T-helper 1 cell treated with Interleukin-12 subunit alpha and Interleukin-12 subunit beta and Interleukin-4 antibody, amounts not matched to agents 30 ng/mL and 1 ng/mL, for 36 hours (primary cell): ENCODE data around the gene CHAF1B. TPM values are rescaled to one million over a fixed set of nuclear protein-coding genes. Genes with fewer than 3 reads are reported as not detected.
"Not testable (repeated sequence)": the region's sequence is repeated elsewhere in the genome, so short reads cannot be mapped to it uniquely, and the experiment has no call there.

Experiments used
- intact Hi-C: fragments of 100-400 bp; cut with micrococcal nuclease; formaldehyde crosslinking; loops from one replicate; pipeline ENCODE4 v1.15.1; 2024
- total RNA-seq: library from RNA; stranded (reverse); gene quantifications from 2 replicates; pipeline ENCODE4 v1.2.3, GENCODE V29; 2022

Gene CHAF1B
- total RNA-seq, result 18.5 and 18.6 TPM in 2 replicates

DNA sequence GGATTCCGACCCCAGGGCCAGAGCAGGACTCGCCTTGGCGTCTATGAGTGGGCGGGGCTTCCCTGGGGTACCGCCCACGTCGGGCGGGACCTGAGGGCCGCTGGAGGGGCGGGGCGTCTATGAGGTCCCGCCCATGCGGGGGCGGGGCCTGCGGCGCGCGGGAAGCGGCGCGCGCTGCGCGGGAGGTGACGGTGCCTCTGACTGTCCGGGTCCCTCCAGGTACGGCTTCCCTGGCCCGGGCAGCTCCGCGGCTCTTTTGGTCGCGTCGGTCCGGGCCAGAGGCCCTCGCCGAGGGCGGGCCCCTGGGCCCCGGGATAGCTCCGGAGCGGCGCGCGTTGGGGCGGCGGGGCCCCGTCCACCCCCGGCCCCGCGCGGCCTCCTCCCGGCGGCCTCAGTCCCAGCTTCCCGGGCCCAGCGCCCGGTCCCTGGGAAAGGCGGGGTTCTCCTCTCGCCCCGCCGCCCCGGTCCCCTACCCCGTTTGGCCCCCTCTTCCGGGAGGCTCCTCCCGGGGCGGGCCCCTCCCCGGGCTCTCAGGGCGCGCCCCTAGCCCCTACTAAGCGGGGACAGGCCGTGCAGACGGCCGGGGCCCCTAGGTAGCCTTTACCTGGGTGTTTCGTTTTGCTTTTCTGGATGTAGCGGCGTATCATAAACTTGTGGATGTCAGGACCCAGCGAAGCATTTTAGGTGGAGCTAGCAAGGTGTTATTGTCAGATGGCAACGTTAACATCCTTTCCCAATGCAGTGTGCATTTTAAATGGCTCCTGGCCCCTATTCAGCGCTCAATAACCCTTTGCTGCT, at the start of gene CHAF1B:
CHAF1B (plus strand) TSS at position 160 of the 798 bp plus-strand sequence. CDS start 745 bp downstream, outside the sequence.
- intact Hi-C loops, result loop anchor here (1.0 kb wide), 10 partner anchors 65 to 1770 kb away; partner anchors contain the start of genes CBR3, DOP1B, HLCS and MORC3

DNA sequence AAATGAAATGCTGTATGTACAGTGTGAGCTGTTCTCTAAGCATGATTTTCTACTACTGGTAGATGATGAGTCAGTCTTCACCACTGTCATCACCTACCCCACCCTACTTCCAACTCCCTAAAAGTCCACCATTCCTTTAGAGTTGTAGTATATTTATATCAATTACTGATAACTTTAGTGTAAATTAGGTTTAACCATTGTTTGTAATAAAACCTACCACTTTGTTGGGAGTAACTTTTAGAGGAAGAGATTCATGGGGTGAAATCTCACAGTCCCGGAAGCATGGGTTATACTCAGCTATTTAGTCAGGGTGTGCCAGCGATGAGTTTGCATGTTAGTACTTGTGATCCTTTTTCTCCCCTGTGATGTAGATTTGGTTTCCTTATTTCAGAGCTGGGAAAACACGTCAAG, 48.1 kb upstream of the CHAF1B start:
- intact Hi-C loops, result no loop called here

- intact Hi-C loops, result no loop called here
Observed at GRCh38 chr21:36338975-36339374, 46.2 kb upstream of the CHAF1B start.

DNA sequence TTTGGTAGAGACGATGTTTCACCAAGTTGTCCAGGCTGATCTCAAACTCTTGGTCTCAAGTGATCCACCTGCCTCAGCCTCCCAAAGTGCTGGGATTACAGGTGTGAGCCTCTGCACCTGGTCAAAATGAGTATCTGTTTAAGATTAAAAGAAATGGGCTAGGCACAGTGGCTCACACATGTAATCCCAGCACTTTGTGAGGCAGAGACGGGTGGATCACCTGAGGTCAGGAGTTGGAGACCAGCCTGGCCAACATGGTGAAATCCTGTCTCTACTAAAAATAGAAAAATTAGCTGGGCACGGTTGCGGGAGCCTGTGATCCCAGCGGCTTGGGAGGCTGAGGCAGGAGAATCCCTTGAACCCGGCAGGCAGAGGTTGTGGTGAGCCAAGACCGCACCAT, 42.6 kb upstream of the CHAF1B start:
- intact Hi-C loops, result not testable (repeated sequence)

- intact Hi-C loops, result no loop called here
Observed at GRCh38 chr21:36344931-36345330, 40.3 kb upstream of the CHAF1B start.

DNA sequence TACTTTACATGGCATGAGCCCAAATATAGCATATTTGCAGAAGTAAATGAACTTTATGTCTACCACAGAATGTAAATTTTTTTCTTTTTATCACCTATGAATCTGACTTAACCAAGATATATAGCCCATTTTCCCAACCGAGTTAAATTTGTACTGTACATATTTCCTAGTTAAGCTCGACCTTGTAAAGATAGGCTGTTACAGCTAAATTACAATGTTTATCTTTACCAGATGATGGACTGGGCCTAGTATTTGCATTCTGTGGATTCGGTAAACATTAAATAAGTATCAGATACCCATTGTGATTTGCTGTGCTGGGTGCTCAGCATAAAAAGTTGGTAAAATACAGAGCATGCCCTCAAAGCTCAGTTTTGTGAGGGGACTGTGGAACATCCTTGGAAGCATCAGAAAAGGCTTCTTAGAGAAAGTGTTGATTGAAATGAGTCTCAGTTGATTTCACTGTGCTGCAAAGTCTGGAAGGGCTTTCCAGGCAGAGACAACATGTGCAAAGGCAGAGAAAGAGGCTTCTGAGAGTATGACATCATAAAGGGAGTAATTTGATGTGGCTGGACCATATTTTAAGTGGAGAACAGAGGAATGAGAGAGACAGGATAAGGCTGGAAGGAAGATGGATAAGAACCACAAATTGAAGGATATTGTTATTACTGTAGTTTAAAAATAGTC, 37.8 kb upstream of the CHAF1B start:
- intact Hi-C loops, result no loop called here

DNA sequence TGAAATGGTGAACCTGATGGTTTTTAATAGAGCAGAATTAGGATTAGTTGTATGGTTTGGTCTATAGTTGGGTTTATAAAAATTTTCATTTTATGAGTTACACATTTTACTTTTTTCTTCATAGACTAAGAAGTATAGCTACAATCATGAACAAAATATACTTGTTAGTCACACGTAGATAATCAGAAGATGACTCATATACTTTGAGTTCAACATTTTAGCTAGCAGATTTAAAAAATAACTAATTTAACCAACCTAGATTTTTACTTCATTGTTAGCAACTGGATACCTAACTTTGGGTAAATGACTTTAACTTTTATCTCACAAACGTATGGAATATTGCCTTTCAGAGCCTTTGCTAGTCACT, 37.2 kb upstream of the CHAF1B start:
- intact Hi-C loops, result no loop called here

- intact Hi-C loops, result no loop called here
Observed at GRCh38 chr21:36349315-36349714, 35.9 kb upstream of the CHAF1B start.

GRCh38 chr21:36350282-36350910, 34.8 kb upstream of the CHAF1B start:
- intact Hi-C loops, result no loop called here

DNA sequence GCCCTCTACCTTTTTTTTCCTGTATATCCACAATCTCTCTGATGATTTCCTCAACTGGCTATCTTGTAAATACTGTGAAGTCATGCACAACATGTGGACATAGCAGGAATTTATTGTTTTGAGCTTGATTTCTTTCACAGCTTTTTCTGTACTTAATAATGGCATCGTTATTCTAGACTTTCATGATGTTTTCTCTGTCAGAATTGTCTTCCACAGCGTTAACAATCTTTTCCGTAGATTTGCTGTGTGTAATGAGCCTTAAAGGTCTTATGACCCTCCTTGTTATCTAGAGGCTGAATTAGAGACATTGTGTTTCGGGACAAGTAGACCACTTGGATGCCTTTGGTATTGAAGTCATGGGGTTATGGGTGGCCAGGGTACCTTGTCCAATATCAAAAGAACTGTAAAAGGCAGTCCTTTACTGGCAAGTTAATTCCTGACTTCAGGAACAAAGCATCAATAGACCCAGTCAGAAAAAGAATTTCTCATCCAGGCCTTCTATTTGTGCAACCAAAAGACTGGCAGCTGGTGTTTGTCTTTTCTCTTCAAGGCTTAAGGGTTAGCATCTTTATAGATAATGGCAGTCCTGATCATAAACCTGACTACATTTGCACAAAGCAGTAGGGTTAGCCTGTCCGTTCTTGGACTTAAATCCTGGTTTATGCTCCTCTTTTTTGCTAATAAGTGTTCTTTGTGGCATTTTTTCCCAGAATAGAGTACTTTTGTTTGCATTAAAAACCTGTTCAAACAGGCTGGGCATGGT, 30.1 kb upstream of the CHAF1B start:
- intact Hi-C loops, result no loop called here

DNA sequence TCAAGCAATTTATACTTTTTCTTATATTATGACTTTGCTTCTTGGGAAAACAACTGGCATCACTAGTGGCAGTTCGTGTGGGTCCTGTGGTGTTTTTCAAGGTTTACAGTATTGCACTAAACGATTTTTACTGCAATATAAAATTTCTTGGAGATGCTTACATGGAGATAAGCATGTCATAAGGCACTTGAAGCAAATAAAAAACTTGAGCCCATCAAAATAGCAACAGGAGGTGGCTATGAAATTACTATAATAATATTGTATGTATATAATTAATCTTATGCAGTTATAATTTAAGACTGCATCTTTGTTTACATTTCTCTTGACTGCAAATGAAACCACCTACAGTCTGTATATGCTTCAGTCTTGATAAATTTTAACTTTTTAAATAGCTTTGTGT, 29.3 kb upstream of the CHAF1B start:
- intact Hi-C loops, result no loop called here

GRCh38 chr21:36359185-36359584, 26.0 kb upstream of the CHAF1B start:
- intact Hi-C loops, result no loop called here

- intact Hi-C loops, result no loop called here
Observed at GRCh38 chr21:36369064-36369685, 16.0 kb upstream of the CHAF1B start.

DNA sequence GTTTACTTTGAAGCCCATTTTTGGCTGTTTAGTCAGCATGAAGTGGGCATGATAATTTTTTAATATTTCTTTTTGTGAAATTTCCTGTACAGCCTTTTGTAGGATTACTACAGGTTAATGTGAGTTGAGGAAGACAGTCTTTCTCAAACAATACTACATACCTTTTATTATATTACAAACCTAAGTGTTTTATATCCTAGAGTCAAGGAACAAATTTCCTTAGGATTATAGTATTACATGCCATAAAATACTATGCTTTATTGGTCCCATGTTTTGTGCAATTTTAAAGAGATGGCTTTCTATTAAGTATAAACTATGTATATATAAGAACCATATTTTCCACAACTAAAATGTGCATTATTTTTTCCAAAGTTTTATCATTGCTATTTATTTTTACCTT, 9.2 kb upstream of the CHAF1B start:
- intact Hi-C loops, result no loop called here

DNA sequence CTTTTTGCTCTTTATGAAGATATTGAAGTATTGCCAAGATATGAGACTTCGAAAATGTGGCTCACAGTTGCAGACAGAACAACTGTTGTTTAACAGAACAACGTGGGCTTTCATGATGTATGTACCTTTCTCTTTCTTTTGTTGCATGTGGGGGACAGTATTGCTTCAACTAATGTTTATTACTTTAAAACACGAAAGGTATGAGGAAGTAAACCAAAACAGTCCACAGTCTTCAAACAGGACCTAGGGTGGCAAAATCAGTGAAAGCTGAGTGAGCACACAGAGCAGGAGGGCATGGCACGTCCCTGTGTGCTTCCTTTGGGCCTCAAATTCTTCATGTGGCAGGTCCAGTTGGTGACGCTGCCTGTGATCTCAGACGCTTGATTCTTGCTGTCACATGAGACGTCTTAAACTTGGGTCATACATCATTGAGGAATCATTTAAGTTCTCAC, 7.8 kb upstream of the CHAF1B start:
- intact Hi-C loops, result no loop called here

DNA sequence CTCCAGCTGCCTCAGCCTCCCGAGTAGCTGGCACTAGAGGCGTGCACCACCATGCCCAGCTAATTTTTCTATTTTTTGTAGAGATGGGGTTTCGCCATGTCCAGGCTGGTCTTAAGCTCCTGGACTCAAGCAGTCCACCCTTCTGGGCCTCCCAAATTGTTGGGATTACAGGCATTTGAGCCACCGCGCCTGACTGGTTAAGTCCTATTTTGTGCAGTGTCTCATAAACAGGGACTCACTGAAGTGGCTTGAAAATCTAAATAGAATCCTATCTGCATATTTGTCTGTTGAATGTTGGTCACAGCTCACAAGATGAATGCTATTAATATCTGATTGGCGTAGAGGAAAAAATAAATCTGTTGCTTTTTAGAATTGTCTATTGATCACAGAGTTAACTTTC, 5.9 kb upstream of the CHAF1B start:
- intact Hi-C loops, result no loop called here

- intact Hi-C loops, result no loop called here
Observed at GRCh38 chr21:36381841-36382589, 3.2 kb upstream of the CHAF1B start.

GRCh38 chr21:36382722-36383121, 2.5 kb upstream of the CHAF1B start:
- intact Hi-C loops, result not testable (repeated sequence)

- intact Hi-C loops, result loop anchor here (1.0 kb wide), 10 partner anchors 65 to 1770 kb away; partner anchors contain the start of genes CBR3, DOP1B, HLCS and MORC3
Observed at GRCh38 chr21:36384885-36385232, 333 bp upstream of the CHAF1B start.

GRCh38 chr21:36386031-36386642, 945 bp downstream of the CHAF1B start:
- intact Hi-C loops, result no loop called here
